ENCODE data around the gene SV2C. TPM values are rescaled to one million over a fixed set of nuclear protein-coding genes. Genes with fewer than 3 reads are reported as not detected.
"Not testable (repeated sequence)": the region's sequence is repeated elsewhere in the genome, so short reads cannot be mapped to it uniquely, and the experiment has no call there.

SV2C gene
- total and polyA plus RNA-seq, 4 donors: under 0.01 to 0.04 (median 0.03) TPM; not detected in 1

DNA sequence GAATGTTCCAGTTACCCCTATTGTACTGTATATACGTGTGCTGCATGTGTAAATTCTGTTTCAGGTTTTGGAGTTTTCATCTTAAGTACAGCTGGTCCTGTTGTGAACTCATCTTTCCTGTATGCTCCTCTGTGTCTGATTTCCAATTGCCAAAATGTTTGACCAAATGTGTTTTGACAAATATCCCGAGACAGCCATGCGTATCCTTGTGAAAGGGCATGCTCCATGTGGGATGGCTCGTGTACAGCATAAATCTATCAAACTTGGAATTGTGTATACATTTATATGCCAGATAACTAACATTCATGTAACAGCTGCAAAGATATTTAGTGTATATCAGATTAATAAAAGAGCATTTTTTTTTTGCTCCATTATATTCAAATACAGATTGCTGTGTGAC lies 250.4 kb downstream of the SV2C start:
- WGBS: 82% methylated on average over 4 of the region's 4 CpGs
- no peak overlapping the region for H3K27ac ChIP-seq (ENCODE audit: low read depth in 1 of 2, low read length in 2 of 2)
- no peak overlapping the region for H3K9ac ChIP-seq (ENCODE audit: low read depth in 1 of 2, low read length in 2 of 2)
- TF ChIP-seq FOXA2 (IDR thresholded peaks at IDR 0.05): no peak
- TF ChIP-seq GABPA (IDR thresholded peaks at IDR 0.05 in 1 of 2, conservative IDR thresholded peaks at IDR 0.05 in 1 of 2): no peak
- TF ChIP-seq HNF4A (conservative IDR thresholded peaks at IDR 0.05): no peak
- TF ChIP-seq TAF1 (conservative IDR thresholded peaks at IDR 0.05): no peak
- no peak for TF ChIP-seq JUND (IDR thresholded peaks at IDR 0.05)
- TF ChIP-seq, protein P1, sequence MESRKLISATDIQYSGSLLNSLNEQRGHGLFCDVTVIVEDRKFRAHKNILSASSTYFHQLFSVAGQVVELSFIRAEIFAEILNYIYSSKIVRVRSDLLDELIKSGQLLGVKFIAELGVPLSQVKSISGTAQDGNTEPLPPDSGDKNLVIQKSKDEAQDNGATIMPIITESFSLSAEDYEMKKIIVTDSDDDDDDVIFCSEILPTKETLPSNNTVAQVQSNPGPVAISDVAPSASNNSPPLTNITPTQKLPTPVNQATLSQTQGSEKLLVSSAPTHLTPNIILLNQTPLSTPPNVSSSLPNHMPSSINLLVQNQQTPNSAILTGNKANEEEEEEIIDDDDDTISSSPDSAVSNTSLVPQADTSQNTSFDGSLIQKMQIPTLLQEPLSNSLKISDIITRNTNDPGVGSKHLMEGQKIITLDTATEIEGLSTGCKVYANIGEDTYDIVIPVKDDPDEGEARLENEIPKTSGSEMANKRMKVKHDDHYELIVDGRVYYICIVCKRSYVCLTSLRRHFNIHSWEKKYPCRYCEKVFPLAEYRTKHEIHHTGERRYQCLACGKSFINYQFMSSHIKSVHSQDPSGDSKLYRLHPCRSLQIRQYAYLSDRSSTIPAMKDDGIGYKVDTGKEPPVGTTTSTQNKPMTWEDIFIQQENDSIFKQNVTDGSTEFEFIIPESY (IDR thresholded peaks at IDR 0.05): no peak
- TF ChIP-seq, protein P2, sequence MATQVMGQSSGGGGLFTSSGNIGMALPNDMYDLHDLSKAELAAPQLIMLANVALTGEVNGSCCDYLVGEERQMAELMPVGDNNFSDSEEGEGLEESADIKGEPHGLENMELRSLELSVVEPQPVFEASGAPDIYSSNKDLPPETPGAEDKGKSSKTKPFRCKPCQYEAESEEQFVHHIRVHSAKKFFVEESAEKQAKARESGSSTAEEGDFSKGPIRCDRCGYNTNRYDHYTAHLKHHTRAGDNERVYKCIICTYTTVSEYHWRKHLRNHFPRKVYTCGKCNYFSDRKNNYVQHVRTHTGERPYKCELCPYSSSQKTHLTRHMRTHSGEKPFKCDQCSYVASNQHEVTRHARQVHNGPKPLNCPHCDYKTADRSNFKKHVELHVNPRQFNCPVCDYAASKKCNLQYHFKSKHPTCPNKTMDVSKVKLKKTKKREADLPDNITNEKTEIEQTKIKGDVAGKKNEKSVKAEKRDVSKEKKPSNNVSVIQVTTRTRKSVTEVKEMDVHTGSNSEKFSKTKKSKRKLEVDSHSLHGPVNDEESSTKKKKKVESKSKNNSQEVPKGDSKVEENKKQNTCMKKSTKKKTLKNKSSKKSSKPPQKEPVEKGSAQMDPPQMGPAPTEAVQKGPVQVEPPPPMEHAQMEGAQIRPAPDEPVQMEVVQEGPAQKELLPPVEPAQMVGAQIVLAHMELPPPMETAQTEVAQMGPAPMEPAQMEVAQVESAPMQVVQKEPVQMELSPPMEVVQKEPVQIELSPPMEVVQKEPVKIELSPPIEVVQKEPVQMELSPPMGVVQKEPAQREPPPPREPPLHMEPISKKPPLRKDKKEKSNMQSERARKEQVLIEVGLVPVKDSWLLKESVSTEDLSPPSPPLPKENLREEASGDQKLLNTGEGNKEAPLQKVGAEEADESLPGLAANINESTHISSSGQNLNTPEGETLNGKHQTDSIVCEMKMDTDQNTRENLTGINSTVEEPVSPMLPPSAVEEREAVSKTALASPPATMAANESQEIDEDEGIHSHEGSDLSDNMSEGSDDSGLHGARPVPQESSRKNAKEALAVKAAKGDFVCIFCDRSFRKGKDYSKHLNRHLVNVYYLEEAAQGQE (IDR thresholded peaks at IDR 0.05): no peak
- TF ChIP-seq NR2F2 (IDR thresholded peaks at IDR 0.05): no peak
- TF ChIP-seq, protein P3, sequence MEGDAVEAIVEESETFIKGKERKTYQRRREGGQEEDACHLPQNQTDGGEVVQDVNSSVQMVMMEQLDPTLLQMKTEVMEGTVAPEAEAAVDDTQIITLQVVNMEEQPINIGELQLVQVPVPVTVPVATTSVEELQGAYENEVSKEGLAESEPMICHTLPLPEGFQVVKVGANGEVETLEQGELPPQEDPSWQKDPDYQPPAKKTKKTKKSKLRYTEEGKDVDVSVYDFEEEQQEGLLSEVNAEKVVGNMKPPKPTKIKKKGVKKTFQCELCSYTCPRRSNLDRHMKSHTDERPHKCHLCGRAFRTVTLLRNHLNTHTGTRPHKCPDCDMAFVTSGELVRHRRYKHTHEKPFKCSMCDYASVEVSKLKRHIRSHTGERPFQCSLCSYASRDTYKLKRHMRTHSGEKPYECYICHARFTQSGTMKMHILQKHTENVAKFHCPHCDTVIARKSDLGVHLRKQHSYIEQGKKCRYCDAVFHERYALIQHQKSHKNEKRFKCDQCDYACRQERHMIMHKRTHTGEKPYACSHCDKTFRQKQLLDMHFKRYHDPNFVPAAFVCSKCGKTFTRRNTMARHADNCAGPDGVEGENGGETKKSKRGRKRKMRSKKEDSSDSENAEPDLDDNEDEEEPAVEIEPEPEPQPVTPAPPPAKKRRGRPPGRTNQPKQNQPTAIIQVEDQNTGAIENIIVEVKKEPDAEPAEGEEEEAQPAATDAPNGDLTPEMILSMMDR (IDR thresholded peaks at IDR 0.05; ENCODE audit: low read depth, low read length, missing input control): no peak
- TF ChIP-seq, protein P4, sequence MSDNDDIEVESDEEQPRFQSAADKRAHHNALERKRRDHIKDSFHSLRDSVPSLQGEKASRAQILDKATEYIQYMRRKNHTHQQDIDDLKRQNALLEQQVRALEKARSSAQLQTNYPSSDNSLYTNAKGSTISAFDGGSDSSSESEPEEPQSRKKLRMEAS (IDR thresholded peaks at IDR 0.05): no peak
- no peak for TF ChIP-seq YY1 (IDR thresholded peaks at IDR 0.05)
- no peak for TF ChIP-seq HNF4G (IDR thresholded peaks at IDR 0.05)
- no peak for TF ChIP-seq SP1 (IDR thresholded peaks at IDR 0.05)
- TF ChIP-seq FOXA1 (IDR thresholded peaks at IDR 0.05): no peak
- TF ChIP-seq EGR1 (IDR thresholded peaks at IDR 0.05; ENCODE audit: low read depth in 2 of 2): no peak
- TF ChIP-seq, protein P5, sequence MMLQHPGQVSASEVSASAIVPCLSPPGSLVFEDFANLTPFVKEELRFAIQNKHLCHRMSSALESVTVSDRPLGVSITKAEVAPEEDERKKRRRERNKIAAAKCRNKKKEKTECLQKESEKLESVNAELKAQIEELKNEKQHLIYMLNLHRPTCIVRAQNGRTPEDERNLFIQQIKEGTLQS (IDR thresholded peaks at IDR 0.05): no peak
- H3K4me3 ChIP-seq (ENCODE audit: low read depth in 1 of 3, low read length in 3 of 3): no peak overlapping the region
- H3K36me3 ChIP-seq (ENCODE audit: control insufficient read depth in 4 of 4, insufficient read depth in 3 of 4, low read depth in 1 of 4, low read length in 3 of 4): no peaks in the 10 kb centered on the region
- H3K9me3 ChIP-seq (ENCODE audit: control insufficient read depth in 4 of 4, low read length in 3 of 4): no peaks in the 10 kb centered on the region
- no peak for DNase-seq (ENCODE audit: low spot score)
- peaks cover 0 to 11% (median 3%) of the 10 kb centered on the region in 4 donors for H3K4me1 ChIP-seq (ENCODE audit: control insufficient read depth in 4 of 4, insufficient read depth in 4 of 4, low read length in 3 of 4)
- no peaks in the 10 kb centered on the region for H3K27me3 ChIP-seq (ENCODE audit: control insufficient read depth in 4 of 4, insufficient read depth in 4 of 4, low read length in 3 of 4)

DNA sequence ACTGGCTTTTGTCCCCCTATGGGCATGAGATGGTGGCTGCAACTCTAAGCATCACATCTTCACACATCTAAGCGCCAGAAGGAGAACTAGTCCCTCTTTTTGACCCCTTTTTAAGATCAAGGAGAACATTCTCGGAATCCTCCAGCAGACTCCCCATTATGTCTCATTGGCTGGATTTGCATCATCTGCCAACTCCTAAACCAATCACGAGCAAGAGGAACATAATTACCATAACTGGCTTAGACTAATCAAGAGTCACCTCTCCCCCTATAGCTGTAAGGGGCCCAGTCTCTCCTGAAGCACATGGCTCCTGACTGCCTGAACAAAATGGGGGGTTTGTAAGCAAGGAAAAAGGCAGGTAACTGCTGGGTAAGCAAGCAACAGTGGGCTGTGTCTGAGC lies 251.4 kb downstream of the SV2C start:
- no peak overlapping the region for H3K27ac ChIP-seq (ENCODE audit: low read depth in 1 of 2, low read length in 2 of 2)
- H3K36me3 ChIP-seq (ENCODE audit: control insufficient read depth in 4 of 4, insufficient read depth in 3 of 4, low read depth in 1 of 4, low read length in 3 of 4): no peaks in the 10 kb centered on the region
- H3K4me1 ChIP-seq (ENCODE audit: control insufficient read depth in 4 of 4, insufficient read depth in 4 of 4, low read length in 3 of 4): peaks cover 0 to 11% (median 3%) of the 10 kb centered on the region in 4 donors
- no peaks in the 10 kb centered on the region for H3K27me3 ChIP-seq (ENCODE audit: control insufficient read depth in 4 of 4, insufficient read depth in 4 of 4, low read length in 3 of 4)
- TF ChIP-seq GABPA (IDR thresholded peaks at IDR 0.05 in 1 of 2, conservative IDR thresholded peaks at IDR 0.05 in 1 of 2): no peak
- TF ChIP-seq, protein P4 (IDR thresholded peaks at IDR 0.05): no peak
- no peak for TF ChIP-seq HNF4A (conservative IDR thresholded peaks at IDR 0.05)
- TF ChIP-seq RAD21 (IDR thresholded peaks at IDR 0.05): no peak
- TF ChIP-seq YY1 (IDR thresholded peaks at IDR 0.05): no peak
- TF ChIP-seq FOXA1 (IDR thresholded peaks at IDR 0.05): no peak
- TF ChIP-seq, protein P5 (IDR thresholded peaks at IDR 0.05): no peak
- no peak for TF ChIP-seq JUND (IDR thresholded peaks at IDR 0.05)
- TF ChIP-seq SP1 (IDR thresholded peaks at IDR 0.05): no peak
- TF ChIP-seq TAF1 (conservative IDR thresholded peaks at IDR 0.05): no peak
- TF ChIP-seq NR2F2 (IDR thresholded peaks at IDR 0.05): no peak
- no peaks in the 10 kb centered on the region for H3K9me3 ChIP-seq (ENCODE audit: control insufficient read depth in 4 of 4, low read length in 3 of 4)
- no peak overlapping the region for H3K9ac ChIP-seq (ENCODE audit: low read depth in 1 of 2, low read length in 2 of 2)
- DNase-seq (ENCODE audit: low spot score): no peak
- 98% methylated on average over 3 of the region's 3 CpGs for WGBS
- no peak overlapping the region for H3K4me3 ChIP-seq (ENCODE audit: low read depth in 1 of 3, low read length in 3 of 3)

DNA sequence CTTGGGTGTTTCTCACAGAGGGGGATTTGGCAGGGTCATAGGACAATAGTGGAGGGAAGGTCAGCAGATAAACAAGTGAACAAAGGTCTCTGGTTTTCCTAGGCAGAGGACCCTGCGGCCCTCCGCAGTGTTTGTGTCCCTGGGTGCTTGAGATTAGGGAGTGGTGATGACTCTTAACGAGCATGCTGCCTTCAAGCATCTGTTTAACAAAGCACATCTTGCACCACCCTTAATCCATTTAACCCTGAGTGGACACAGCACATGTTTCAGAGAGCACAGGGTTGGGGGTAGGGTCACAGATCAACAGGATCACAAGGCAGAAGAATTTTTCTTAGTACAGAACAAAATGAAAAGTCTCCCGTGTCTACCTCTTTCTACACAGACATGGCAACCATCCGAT lies 252.3 kb downstream of the SV2C start:
- not testable (repeated sequence) for H3K4me3 ChIP-seq (ENCODE audit: low read depth in 1 of 3, low read length in 3 of 3); H3K27me3 ChIP-seq (ENCODE audit: control insufficient read depth in 4 of 4, insufficient read depth in 4 of 4, low read length in 3 of 4); H3K9ac ChIP-seq (ENCODE audit: low read depth in 1 of 2, low read length in 2 of 2); DNase-seq (ENCODE audit: low spot score); H3K9me3 ChIP-seq (ENCODE audit: control insufficient read depth in 4 of 4, low read length in 3 of 4); H3K27ac ChIP-seq (ENCODE audit: low read depth in 1 of 2, low read length in 2 of 2); H3K36me3 ChIP-seq (ENCODE audit: control insufficient read depth in 4 of 4, insufficient read depth in 3 of 4, low read depth in 1 of 4, low read length in 3 of 4)
- WGBS: 95% methylated on average over 2 of the region's 5 CpGs
- H3K4me1 ChIP-seq (ENCODE audit: control insufficient read depth in 4 of 4, insufficient read depth in 4 of 4, low read length in 3 of 4): peaks cover 0 to 11% (median 3%) of the 10 kb centered on the region in 4 donors

Data from liver (tissue), 9 donors.